Mucosa of rectum (tissue), 2 donors: ENCODE measurements around the gene DLGAP1.

Experiments
- H3K27ac ChIP-seq, 2 donors: one replicate each; pipeline ENCODE4 v1.7.0; 2013; ENCODE audit warnings: inconsistent platforms in 2 of 2, low read depth in 2 of 2, low read length in 2 of 2
- H3K27me3 ChIP-seq, 2 donors: one replicate each; pipeline ENCODE4 v1.7.0; 2013; ENCODE audit warnings: low read length in 2 of 2; ENCODE audit not compliant: control insufficient read depth in 2 of 2, insufficient read depth in 2 of 2
- H3K36me3 ChIP-seq, 2 donors: one replicate each; pipeline ENCODE4 v1.7.0; 2013; ENCODE audit warnings: low read length in 2 of 2; ENCODE audit not compliant: control insufficient read depth in 2 of 2, insufficient read depth in 2 of 2
- H3K4me1 ChIP-seq, 2 donors: one replicate each; pipeline ENCODE4 v1.7.0; 2013; ENCODE audit warnings: low read length in 2 of 2, mild to moderate bottlenecking in 1 of 2; ENCODE audit not compliant: control insufficient read depth in 2 of 2, insufficient read depth in 2 of 2
- H3K4me3 ChIP-seq, 2 donors: one replicate each; pipeline ENCODE4 v1.7.0; 2013; ENCODE audit warnings: low read length in 2 of 2
- H3K9ac ChIP-seq, 2 donors: one replicate each; pipeline ENCODE4 v1.7.0; 2013; ENCODE audit warnings: low read length in 2 of 2, low read depth in 1 of 2, mild to moderate bottlenecking in 1 of 2
- H3K9me3 ChIP-seq, 2 donors: one replicate each; pipeline ENCODE4 v1.7.0; 2013; ENCODE audit warnings: low read length in 2 of 2; ENCODE audit not compliant: control insufficient read depth in 2 of 2
- donor health status: healthy.
- donor health status: Normal muscosa, but diverticular disease.

The DLGAP1 gene

DNA sequence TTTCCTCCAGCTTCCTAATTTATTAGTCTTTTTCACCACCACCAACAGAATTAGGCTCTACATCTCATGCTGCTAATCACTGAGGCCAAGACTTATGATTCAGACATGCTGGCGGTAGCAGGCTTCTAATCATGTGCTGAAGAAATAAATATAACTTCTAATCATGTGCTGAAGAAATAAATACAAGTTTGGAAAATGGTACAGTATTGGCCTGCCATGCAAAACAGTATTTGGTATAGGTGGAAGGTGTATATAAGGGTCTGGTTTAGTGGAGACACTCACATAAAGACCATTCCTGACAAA is 764.4 kb downstream of the DLGAP1 start:
- Histone ChIP-seq H3K9me3 (no peaks in the 10 kb centered on the region), H3K27me3 (no peaks in the 10 kb centered on the region), H3K27ac (no peak overlapping the region), H3K4me3 (no peak overlapping the region), H3K36me3 (no peaks in the 10 kb centered on the region), H3K4me1 (no peaks in the 10 kb centered on the region), H3K9ac (no peak overlapping the region)

DNA sequence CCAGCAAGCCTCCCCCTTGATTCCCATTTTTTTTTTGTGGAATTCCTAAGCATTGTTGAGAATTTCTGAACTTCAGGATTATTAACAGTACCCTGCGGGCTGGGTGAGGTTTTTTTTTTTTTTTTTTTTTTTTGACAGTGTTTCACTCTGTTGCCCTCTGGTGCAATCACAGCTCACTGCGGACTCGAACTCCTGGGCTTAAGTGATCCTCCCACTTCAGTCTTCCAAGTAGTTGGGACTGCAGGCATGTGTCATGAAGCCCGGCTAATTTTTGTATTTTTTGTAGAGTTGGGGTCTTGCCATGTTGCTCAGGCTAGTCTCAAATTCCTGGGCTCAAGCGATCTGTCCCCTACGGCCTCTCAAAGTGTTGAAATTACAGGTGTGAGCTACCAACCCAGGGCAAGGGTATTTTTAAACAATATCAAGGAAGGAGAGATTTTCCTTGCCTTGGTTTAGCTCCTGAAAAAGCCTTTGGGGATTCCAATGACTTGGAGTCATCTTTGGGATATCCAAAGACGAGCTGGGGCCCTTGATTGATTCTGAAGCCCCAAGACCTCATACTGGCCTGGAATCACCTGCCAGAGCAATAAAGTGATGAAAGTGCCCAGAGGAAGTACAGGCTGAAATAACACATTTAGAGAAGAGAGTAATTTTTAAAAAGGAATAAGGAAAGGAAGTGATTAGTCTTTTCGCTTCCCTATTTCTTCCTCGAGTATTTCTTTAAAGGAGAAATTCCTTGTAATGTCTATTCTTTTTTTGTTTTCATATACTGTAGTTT is 764.9 kb downstream of the DLGAP1 start:
- H3K27ac ChIP-seq, result no peak overlapping the region
- no peak overlapping the region for H3K9ac ChIP-seq
- H3K4me1 ChIP-seq, result no peaks in the 10 kb centered on the region
- no peaks in the 10 kb centered on the region for H3K27me3 ChIP-seq
- no peak overlapping the region for H3K4me3 ChIP-seq
- H3K9me3 ChIP-seq, result no peaks in the 10 kb centered on the region
- H3K36me3 ChIP-seq, result no peaks in the 10 kb centered on the region

DNA sequence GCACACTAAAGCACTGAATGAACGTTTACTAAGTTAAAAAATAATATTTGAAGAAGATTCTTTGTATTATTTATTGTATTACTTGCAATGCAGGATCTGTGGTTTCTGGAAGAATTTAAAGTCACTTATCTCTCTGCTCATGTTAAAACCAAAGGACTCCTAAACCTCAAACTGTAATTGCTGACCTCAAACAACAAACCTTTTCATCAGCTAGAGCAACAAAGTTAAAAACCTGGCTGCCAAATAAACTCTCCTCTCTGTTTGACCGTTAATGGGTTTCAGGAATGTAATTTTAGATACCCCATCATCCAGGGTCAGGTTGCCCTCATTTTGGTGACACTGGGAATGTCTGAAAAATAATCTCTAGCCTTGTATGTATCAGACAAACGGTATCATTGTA is 766.0 kb downstream of the DLGAP1 start:
- Histone ChIP-seq H3K9ac (no peak overlapping the region), H3K36me3 (no peaks in the 10 kb centered on the region), H3K27me3 (no peaks in the 10 kb centered on the region), H3K4me3 (no peak overlapping the region), H3K27ac (no peak overlapping the region), H3K9me3 (no peaks in the 10 kb centered on the region), H3K4me1 (no peaks in the 10 kb centered on the region)

DNA sequence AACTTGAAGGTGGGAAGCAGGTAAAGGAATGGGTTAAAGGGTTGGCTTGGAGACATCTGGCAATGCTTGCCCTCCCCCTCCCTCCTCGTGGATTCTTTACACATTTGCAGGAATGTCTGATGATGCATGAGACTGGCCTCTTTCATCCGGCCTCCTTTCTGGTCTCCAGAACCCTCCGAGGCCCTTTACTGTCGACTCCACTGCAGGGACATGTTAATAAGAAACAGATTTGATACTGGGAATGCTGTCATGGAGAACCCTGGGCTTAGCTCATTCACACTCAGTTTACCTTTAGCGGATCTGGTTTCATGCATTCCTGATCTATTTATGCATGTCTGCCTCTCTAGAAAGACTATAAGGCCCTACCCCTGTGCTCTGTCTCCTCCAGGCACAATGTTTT is 766.4 kb downstream of the DLGAP1 start:
- H3K4me1 ChIP-seq, result no peaks in the 10 kb centered on the region
- H3K27me3 ChIP-seq, result no peaks in the 10 kb centered on the region
- H3K9ac ChIP-seq, result no peak overlapping the region
- H3K36me3 ChIP-seq, result no peaks in the 10 kb centered on the region
- H3K9me3 ChIP-seq, result no peaks in the 10 kb centered on the region
- H3K4me3 ChIP-seq, result no peak overlapping the region
- H3K27ac ChIP-seq, result no peak overlapping the region

GRCh38 chr18:3683483-3683882 is 771.6 kb downstream of the DLGAP1 start:
- Histone ChIP-seq H3K9me3 (no peaks in the 10 kb centered on the region), H3K4me3 (no peak overlapping the region), H3K27ac (no peak overlapping the region), H3K27me3 (no peaks in the 10 kb centered on the region), H3K9ac (no peak overlapping the region), H3K4me1 (no peaks in the 10 kb centered on the region), H3K36me3 (no peaks in the 10 kb centered on the region)

- H3K36me3 ChIP-seq, result no peaks in the 10 kb centered on the region
- H3K4me3 ChIP-seq, result no peak overlapping the region
- no peaks in the 10 kb centered on the region for H3K9me3 ChIP-seq
- no peak overlapping the region for H3K9ac ChIP-seq
- no peaks in the 10 kb centered on the region for H3K27me3 ChIP-seq
- no peaks in the 10 kb centered on the region for H3K4me1 ChIP-seq
- no peak overlapping the region for H3K27ac ChIP-seq
These were observed 773.0 kb downstream of the DLGAP1 start for GRCh38 chr18:3682061-3682460.

GRCh38 chr18:3679241-3679640 is 775.9 kb downstream of the DLGAP1 start:
- Histone ChIP-seq H3K9me3 (no peaks in the 10 kb centered on the region), H3K9ac (no peak overlapping the region), H3K4me3 (no peak overlapping the region), H3K27me3 (no peaks in the 10 kb centered on the region), H3K4me1 (no peaks in the 10 kb centered on the region), H3K36me3 (no peaks in the 10 kb centered on the region), H3K27ac (no peak overlapping the region)

DNA sequence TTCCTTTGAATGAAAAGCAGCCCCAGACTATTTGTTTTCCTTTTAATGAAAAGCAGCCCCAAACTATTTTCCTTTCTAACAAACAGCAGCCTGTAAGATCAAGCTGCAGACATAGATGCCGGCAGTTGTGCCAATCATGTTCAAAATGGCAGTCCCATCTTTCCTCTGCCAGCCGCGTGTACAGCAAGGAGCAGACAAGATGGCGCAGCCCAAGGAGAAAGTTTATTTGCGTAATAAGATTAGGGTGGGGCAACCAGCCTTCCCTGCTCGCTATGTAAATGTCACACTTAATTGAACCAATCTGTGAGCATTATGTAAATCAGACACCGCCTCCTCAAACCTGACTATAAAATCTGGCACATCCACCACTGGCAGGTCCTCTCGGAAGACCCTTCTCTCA is 779.1 kb downstream of the DLGAP1 start:
- Histone ChIP-seq H3K9ac (no peak overlapping the region), H3K9me3 (no peaks in the 10 kb centered on the region), H3K4me3 (no peak overlapping the region), H3K27ac (no peak overlapping the region), H3K27me3 (no peaks in the 10 kb centered on the region), H3K4me1 (peaks cover 0 to 6% of the 10 kb centered on the region in 2 donors), H3K36me3 (no peaks in the 10 kb centered on the region)

DNA sequence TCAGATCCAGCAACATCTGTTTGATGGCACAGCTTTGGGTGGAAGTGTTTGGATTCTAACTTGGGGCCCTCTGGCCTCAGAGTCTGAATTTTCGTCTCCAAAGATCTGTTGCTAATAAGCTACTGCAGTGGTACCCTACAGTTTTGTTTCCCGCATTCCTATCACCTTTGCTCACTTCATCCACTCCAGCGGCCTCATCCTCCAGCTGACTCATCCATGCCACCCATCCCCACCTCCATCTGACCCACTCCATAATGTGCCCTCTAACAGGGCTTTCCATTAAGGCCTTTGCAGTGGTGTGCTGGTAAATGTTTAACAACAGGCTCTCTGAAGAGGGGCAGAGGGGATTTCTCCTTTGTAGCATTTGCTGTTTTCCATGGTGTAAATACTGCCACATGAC is 779.7 kb downstream of the DLGAP1 start:
- Histone ChIP-seq H3K9me3 (no peaks in the 10 kb centered on the region), H3K9ac (no peak overlapping the region), H3K36me3 (no peaks in the 10 kb centered on the region), H3K27me3 (no peaks in the 10 kb centered on the region), H3K4me1 (peaks cover 0 to 11% of the 10 kb centered on the region in 2 donors), H3K27ac (no peak overlapping the region), H3K4me3 (no peak overlapping the region)

DNA sequence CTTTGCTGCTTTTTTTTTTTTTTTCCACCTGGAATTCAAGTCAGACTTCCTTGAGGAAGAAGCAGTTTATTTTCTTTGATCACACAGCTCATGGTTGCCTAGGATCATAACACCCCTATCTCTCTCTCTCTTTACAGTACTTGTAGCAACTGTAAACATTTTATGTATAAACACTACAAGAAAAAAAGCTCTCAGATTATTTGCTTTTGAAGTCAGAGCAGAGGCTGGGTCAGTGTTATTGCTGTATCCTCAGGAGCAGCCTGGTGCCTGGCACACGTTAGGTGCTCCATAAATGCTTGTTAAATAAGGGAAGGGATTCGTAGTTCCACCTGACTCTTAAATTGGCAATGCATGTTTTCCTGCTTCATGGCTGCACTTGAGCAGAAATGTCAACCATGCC is 783.9 kb downstream of the DLGAP1 start:
- H3K9ac ChIP-seq, result no peak overlapping the region
- H3K27me3 ChIP-seq, result no peaks in the 10 kb centered on the region
- H3K4me3 ChIP-seq, result no peak overlapping the region
- no peaks in the 10 kb centered on the region for H3K36me3 ChIP-seq
- peaks cover 0 to 14% of the 10 kb centered on the region in 2 donors for H3K4me1 ChIP-seq
- no peaks in the 10 kb centered on the region for H3K9me3 ChIP-seq
- peak overlapping the region; percentile 48 to 61 for H3K27ac ChIP-seq

- Histone ChIP-seq H3K9ac (no peak overlapping the region), H3K4me3 (no peak overlapping the region), H3K36me3 (no peaks in the 10 kb centered on the region), H3K9me3 (no peaks in the 10 kb centered on the region), H3K27ac (no peak overlapping the region), H3K4me1 (peaks cover 10 to 27% of the 10 kb centered on the region in 2 donors), H3K27me3 (no peaks in the 10 kb centered on the region)
These were observed 785.7 kb downstream of the DLGAP1 start for GRCh38 chr18:3669376-3669775.
